Lower leg skin (tissue), 3 donors: ENCODE measurements around the gene AGL.
"Not testable (repeated sequence)": the region's sequence is repeated elsewhere in the genome, so short reads cannot be mapped to it uniquely, and the experiment has no call there.

Source experiments
- CTCF ChIP-seq, 3 donors: fragments of 450-650 bp; IDR thresholded peaks; one replicate each; pipeline ENCODE4 v1.5.1; 2016; ENCODE audit warnings: antibody characterized with exemption in 3 of 3, mild to moderate bottlenecking in 3 of 3, moderate library complexity in 2 of 3
- POLR2A ChIP-seq, 2 donors: fragments of 450-650 bp; IDR thresholded peaks; one replicate each; pipeline ENCODE4 v1.6.1; 2016 to 2017; ENCODE audit warnings: antibody characterized with exemption in 2 of 2, mild to moderate bottlenecking in 1 of 2, moderate library complexity in 1 of 2

- TF ChIP-seq CTCF, POLR2A (IDR thresholded peaks at IDR 0.05): not testable (repeated sequence)
These were observed 53.1 kb downstream of the AGL start for GRCh38 chr1:99903278-99903677.
